ENCODE data around the gene JARID2.

GRCh38 chr6:15330174-15330944 is 84.5 kb downstream of the JARID2 start:
- TF ChIP-seq CTCF (conservative IDR thresholded peaks at IDR 0.05; ENCODE audit: low read length) (no peak), EZH2phosphoT487 (IDR thresholded peaks at IDR 0.05; ENCODE audit: borderline replicate concordance, low read depth, low read length) (no peak)
